HepG2 (cell line): ENCODE results near the gene NAV2. TPM values are rescaled to one million over a fixed set of nuclear protein-coding genes. Genes with fewer than 3 reads are reported as not detected.
"Not testable (repeated sequence)": the region's sequence is repeated elsewhere in the genome, so short reads cannot be mapped to it uniquely, and the experiment has no call there.

ENCODE experiments used
- ATAC-seq: fragments of 200-7000 bp; cut with Tn5 transposase; 3 replicates; pipeline ENCODE4 v1.9.1; 2020; ENCODE audit warnings: mild to moderate bottlenecking, moderate library complexity
- BruUV-seq: library from RNA; stranded (reverse); fragments of 400-500 nt; replicated peaks from 2 replicates; lab custom pipeline; 2021; lab: Mats Ljungman, UMichigan
- CTCF ChIA-PET: fragments of 300-600 bp; formaldehyde crosslinking; extraction: SDS; loops from one replicate; lab custom pipeline; 2021; ENCODE audit warnings: low total read pairs, inconsistent platforms, low intra/inter-chr PET ratio; lab: Yijun Ruan, JAX
- POLR2A ChIA-PET: fragments of 350-600 bp; sonication (Branson Sonifier 250); formaldehyde crosslinking; loops from one replicate; lab custom pipeline; 2020; ENCODE audit warnings: antibody characterized with exemption, inconsistent platforms; lab: Yijun Ruan, JAX
- DNase-seq: peaks from one replicate; pipeline ENCODE4 v3.0.0-alpha.2; 2015; ENCODE audit warnings: low spot score
- FAIRE-seq: peaks from 3 replicates; lab custom pipeline; 2011; peaks lifted over from hg19 to GRCh38; lab: Jason Lieb, UNC
- H2AFZ ChIP-seq: one replicate; pipeline ENCODE4 v1.6.1; 2011; ENCODE audit warnings: low read length, inconsistent platforms
- H3K27ac ChIP-seq: fragments of 300-600 bp; 3 replicates; pipeline ENCODE4 v1.8.0; 2011; ENCODE audit warnings: mixed run types, mild to moderate bottlenecking, mixed read lengths, low read length, inconsistent platforms; ENCODE audit not compliant: insufficient read depth; ENCODE audit errors: extremely low read length
- H3K27me3 ChIP-seq, 2 experiments: fragments of 200-600 bp in 1 of 2; 2 replicates in 1 of 2; 3 replicates in 1 of 2; pipeline versions ENCODE4 v1.6.0 to v1.8.0; 2011; ENCODE audit warnings: low read length in 2 of 2, mild to moderate bottlenecking in 2 of 2, moderate library complexity in 2 of 2, inconsistent platforms in 1 of 2; ENCODE audit not compliant: insufficient read depth in 2 of 2, control insufficient read depth in 1 of 2
- H3K36me3 ChIP-seq, 2 experiments: fragments of 200-600 bp in 1 of 2; replicated peaks in 1 of 2; 2 replicates in 1 of 2; 3 replicates in 1 of 2; pipeline versions ENCODE4 v1.5.1 to v1.8.0; 2011; ENCODE audit warnings: low read length in 2 of 2, inconsistent platforms in 1 of 2; ENCODE audit not compliant: insufficient read depth in 2 of 2, control insufficient read depth in 1 of 2
- H3K4me1 ChIP-seq: 2 replicates; pipeline ENCODE4 v1.5.1; 2012; ENCODE audit warnings: low read length, inconsistent platforms; ENCODE audit not compliant: insufficient read depth
- H3K4me2 ChIP-seq: 2 replicates; pipeline ENCODE4 v1.6.0; 2011; ENCODE audit warnings: low read depth, low read length, inconsistent platforms
- H3K4me3 ChIP-seq, 3 experiments: fragments of 200-600 bp in 1 of 3; sonication (generic), shearing (Covaris generic) in 1 of 3; replicated peaks in 1 of 3; 2 replicates each; pipeline ENCODE4 v1.5.1; 2011 to 2016; ENCODE audit warnings: low read length in 3 of 3, inconsistent platforms in 2 of 3, low read depth in 2 of 3, mild to moderate bottlenecking in 2 of 3, control low read depth in 1 of 3, mixed read lengths in 1 of 3; ENCODE audit not compliant: insufficient read depth in 1 of 3
- H3K79me2 ChIP-seq: one replicate; pipeline ENCODE4 v1.6.1; 2011; ENCODE audit warnings: low read length, inconsistent platforms; ENCODE audit not compliant: insufficient read depth
- H3K9ac ChIP-seq: 2 replicates; pipeline ENCODE4 v1.6.0; 2011; ENCODE audit warnings: mild to moderate bottlenecking, low read depth, low read length, inconsistent platforms; ENCODE audit not compliant: insufficient read depth
- H3K9me3 ChIP-seq: 2 replicates; pipeline ENCODE4 v1.5.1; 2012; ENCODE audit warnings: mild to moderate bottlenecking, low read length
- H4K20me1 ChIP-seq: 2 replicates; pipeline ENCODE4 v1.6.0; 2011; ENCODE audit warnings: inconsistent platforms, mild to moderate bottlenecking, low read length, moderate library complexity; ENCODE audit not compliant: insufficient read depth
- AHDC1 ChIP-seq: sonication (generic); formaldehyde crosslinking; IDR thresholded peaks from 2 replicates; pipeline ENCODE4 v1.5.1; 2020; ENCODE audit warnings: mild to moderate bottlenecking, missing genetic modification reagents, borderline replicate concordance
- NFRKB ChIP-seq: fragments of 450-650 bp; IDR thresholded peaks from 2 replicates; pipeline ENCODE4 v1.6.1; 2017
- PLSCR1 ChIP-seq: sonication (generic); formaldehyde crosslinking; IDR thresholded peaks from 2 replicates; pipeline ENCODE4 v1.5.0; 2020; ENCODE audit warnings: missing genetic modification reagents, mild to moderate bottlenecking, borderline replicate concordance
- XRCC5 ChIP-seq: fragments of 200-400 bp; formaldehyde crosslinking; optimal IDR thresholded peaks from 2 replicates; pipeline ENCODE3; 2017; ENCODE audit warnings: mild to moderate bottlenecking, low read length
- ZBTB44 ChIP-seq: sonication (generic); formaldehyde crosslinking; IDR thresholded peaks from 2 replicates; pipeline ENCODE4 v1.4.0; 2020; ENCODE audit warnings: missing genetic modification reagents
- ZFAT ChIP-seq: sonication (generic); formaldehyde crosslinking; conservative IDR thresholded peaks from 2 replicates; pipeline ENCODE4 v1.8.1; 2023; ENCODE audit warnings: missing genetic modification reagents, inconsistent platforms
- ZNF121 ChIP-seq: sonication (generic); formaldehyde crosslinking; IDR thresholded peaks from 2 replicates; pipeline ENCODE4 v1.5.0; 2020; ENCODE audit warnings: mild to moderate bottlenecking, missing genetic modification reagents
- ZNF615 ChIP-seq: sonication (generic); formaldehyde crosslinking; IDR thresholded peaks from 2 replicates; pipeline ENCODE4 v1.5.0; 2020; ENCODE audit warnings: mild to moderate bottlenecking, missing genetic modification reagents, borderline replicate concordance
- WGBS: methylation state at CpG from one replicate; pipeline ENCODE4 v1.1.6; 2017; ENCODE audit warnings: low lambda C conversion rate; 5-methylcytosine and 5-hydroxymethylcytosine counted together
- in situ Hi-C: cut with HindIII; loops from 2 replicates; pipeline ENCODE4 v1.10.0; 2017; ENCODE audit warnings: low pct_unique_long_range_greater_than_20kb; ENCODE audit not compliant: extremely low pct_ligation_motif_present
- intact Hi-C: fragments of 100-400 bp; cut with micrococcal nuclease; formaldehyde crosslinking; loops from one replicate; pipeline ENCODE4 v1.10.0; 2022; ENCODE audit not compliant: unreplicated experiment
- polyA plus RNA-seq, 8 experiments: library from polyadenylated mRNA; depleted of rRNA in 3 of 8; stranded (reverse) in 7 of 8; unstranded in 1 of 8; fragments of >200 nt; fragmentation: Illumina TruSeq in 4 of 8; extraction: Trizol in 4 of 8; gene quantifications; 2 replicates each; pipeline versions ENCODE4 v1.2.1 to v1.2.3, GENCODE V29; 2011 to 2016; ENCODE audit warnings: low read depth in 4 of 8, missing spikeins in 1 of 8, mixed read lengths in 1 of 8; ENCODE audit not compliant: insufficient read depth in 1 of 8
- total RNA-seq, 5 experiments: library from RNA; depleted of rRNA; stranded (reverse); fragments of >200 nt; fragmentation: Illumina TruSeq; extraction: Trizol; gene quantifications; 2 replicates each; pipeline ENCODE4 v1.2.3, GENCODE V29; 2016; ENCODE audit warnings: low read depth in 1 of 5

NAV2 gene
- total and polyA plus RNA-seq, 2 of the 13 experiments (the other 11 are each of a cell fraction or from before 2014, with no cell fraction given), result 9.3 to 34.6 TPM

GRCh38 chr11:20006618-20007017, 294.0 kb downstream of the NAV2 start:
- Histone ChIP-seq H3K79me2 (peaks cover 26% of the 10 kb centered on the region), H3K4me1 (peaks cover 88% of the 10 kb centered on the region)
- H3K27me3 ChIP-seq, H3K4me2 ChIP-seq, H3K9ac ChIP-seq, DNase-seq, H3K9me3 ChIP-seq, ATAC-seq, H4K20me1 ChIP-seq, POLR2A ChIA-PET, H3K27ac ChIP-seq, FAIRE-seq, in situ Hi-C loops, intact Hi-C loops, BruUV-seq, H3K36me3 ChIP-seq, CTCF ChIA-PET, H3K4me3 ChIP-seq, H2AFZ ChIP-seq: not testable (repeated sequence)
- WGBS, result 100% methylated on average over 2 of the region's 2 CpGs
- TF ChIP-seq ZNF121, result peak; percentile 48; the same call in 1 of the 2 replicates

GRCh38 chr11:20007386-20007785, 294.7 kb downstream of the NAV2 start:
- no peak overlapping the region for H3K9ac ChIP-seq
- H3K4me1 ChIP-seq, result peaks cover 88% of the 10 kb centered on the region
- no peak overlapping the region for H3K4me2 ChIP-seq
- H3K27ac ChIP-seq, result no peak overlapping the region
- no peaks in the 10 kb centered on the region for H3K9me3 ChIP-seq
- no peak for ATAC-seq
- no TSS peak for BruUV-seq
- ChIA-PET POLR2A (interaction anchor here (2.3 kb wide), 1 partner anchor 14 kb away, joined by 8 read pairs; no protein-coding TSS in a partner anchor), CTCF (no interaction called here)
- in situ Hi-C loops (no loop called here), intact Hi-C loops (no loop called here)
- no peak for DNase-seq
- H3K36me3 ChIP-seq, result no peaks in the 10 kb centered on the region; a peak in 1 of 5 replicates
- no peaks in the 10 kb centered on the region for H3K27me3 ChIP-seq
- H4K20me1 ChIP-seq, result no peaks in the 10 kb centered on the region
- FAIRE-seq, result no peak
- no peak overlapping the region for H3K4me3 ChIP-seq
- whole genome bisulfite sequencing, result 100% methylated on average over 1 of the region's 1 CpG
- peaks cover 32% of the 10 kb centered on the region for H3K79me2 ChIP-seq
- no peak overlapping the region for H2AFZ ChIP-seq
- TF ChIP-seq XRCC5, result no peak
- no peak for TF ChIP-seq ZFAT (CRISPR knock-in tag)
- no peak for TF ChIP-seq ZBTB44
- TF ChIP-seq NFRKB, result no peak
- no peak for TF ChIP-seq PLSCR1
- no peak for TF ChIP-seq AHDC1 (CRISPR knock-in tag)
- no peak for TF ChIP-seq ZNF615 (CRISPR knock-in tag)
